Measurements from ENCODE around the gene OR2A7.
A peak's percentile ranks its signal among the peaks of the same experiment; 100 is the strongest.
"Not testable (repeated sequence)": the region's sequence is repeated elsewhere in the genome, so short reads cannot be mapped to it uniquely, and the experiment has no call there.

Gene OR2A7, protein sequence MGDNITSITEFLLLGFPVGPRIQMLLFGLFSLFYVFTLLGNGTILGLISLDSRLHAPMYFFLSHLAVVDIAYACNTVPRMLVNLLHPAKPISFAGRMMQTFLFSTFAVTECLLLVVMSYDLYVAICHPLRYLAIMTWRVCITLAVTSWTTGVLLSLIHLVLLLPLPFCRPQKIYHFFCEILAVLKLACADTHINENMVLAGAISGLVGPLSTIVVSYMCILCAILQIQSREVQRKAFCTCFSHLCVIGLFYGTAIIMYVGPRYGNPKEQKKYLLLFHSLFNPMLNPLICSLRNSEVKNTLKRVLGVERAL

GRCh38 chr7:144264692-144265091, at the start of gene OR2A7:
Gene OR2A7, minus strand, starts transcription at chr7:144264792. Its CDS starts 5,164 bp downstream, at chr7:144259628.
- DNase-seq, result not testable (repeated sequence)

- not testable (repeated sequence) for DNase-seq
Observed at GRCh38 chr7:144311872-144312469, 47.4 kb upstream of the OR2A7 start, which contains the start of gene OR2A1. Gene OR2A1, plus strand, starts transcription at chr7:144312419. Its CDS starts 5,706 bp downstream, at chr7:144318125.

DNA sequence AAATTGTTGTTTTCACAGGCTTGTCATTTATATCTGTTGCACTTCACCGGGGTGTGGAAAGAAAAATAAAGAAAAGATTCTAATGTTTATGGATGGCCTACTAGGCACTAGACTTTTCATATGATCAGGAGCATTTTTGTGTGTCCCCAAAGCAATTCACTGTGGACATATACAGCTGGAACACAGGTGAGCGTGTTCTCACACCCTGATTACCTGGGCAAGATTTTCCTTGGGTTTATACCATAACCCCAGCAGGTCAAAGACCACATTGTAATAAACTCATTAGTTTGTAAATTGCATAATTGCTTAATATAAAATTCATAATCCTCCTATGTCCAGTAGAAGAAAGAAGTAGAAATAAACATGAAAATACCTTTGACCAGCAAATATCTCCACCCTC, 46.6 kb upstream of the OR2A7 start:
- DNase-seq, result not testable (repeated sequence)

GRCh38 chr7:144309702-144310101, 45.1 kb upstream of the OR2A7 start:
- DNase-seq, result not testable (repeated sequence)

GRCh38 chr7:144305156-144305555, 40.6 kb upstream of the OR2A7 start:
- DNase-seq, result not testable (repeated sequence)

GRCh38 chr7:144303607-144304006, 39.0 kb upstream of the OR2A7 start:
- not testable (repeated sequence) for DNase-seq

- not testable (repeated sequence) for DNase-seq
Observed at GRCh38 chr7:144302578-144303303, 38.1 kb upstream of the OR2A7 start.

GRCh38 chr7:144293794-144294499, 29.4 kb upstream of the OR2A7 start:
- not testable (repeated sequence) for DNase-seq

DNA sequence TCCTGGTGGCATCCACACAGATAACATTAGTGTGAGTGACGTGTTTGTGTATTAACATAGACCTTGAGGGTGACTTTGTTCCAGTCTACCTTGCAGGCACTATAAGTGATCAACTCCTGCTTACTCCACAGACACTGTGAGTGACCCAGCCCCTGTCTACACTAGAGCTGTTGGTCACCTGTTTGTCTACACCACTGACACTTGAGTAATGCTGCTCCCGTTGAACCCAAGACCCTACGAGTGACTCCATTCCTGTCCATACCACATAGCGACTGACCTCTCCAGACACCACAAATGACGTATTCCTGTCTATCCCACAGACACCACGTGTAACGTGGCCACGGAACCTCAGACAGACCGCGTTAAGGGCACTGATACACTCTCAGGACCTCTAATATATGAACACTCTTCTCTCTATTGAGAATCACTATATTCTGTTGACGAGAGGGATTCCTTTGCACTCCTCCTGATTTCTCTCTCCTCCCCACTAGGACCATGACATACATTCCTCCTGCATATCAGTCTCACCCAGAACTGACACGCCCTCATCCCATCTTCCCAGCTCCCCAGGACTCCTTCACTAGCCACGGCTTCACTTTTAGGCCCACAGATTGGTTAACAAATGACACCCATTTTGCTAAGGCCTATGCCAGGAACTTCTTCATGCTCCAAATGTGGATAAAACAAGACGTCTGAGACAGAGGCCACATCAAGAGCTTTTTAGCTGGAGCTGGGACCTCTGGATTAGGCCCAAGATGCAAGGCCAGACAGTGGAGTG, 28.0 kb upstream of the OR2A7 start:
- DNase-seq, result not testable (repeated sequence)

DNA sequence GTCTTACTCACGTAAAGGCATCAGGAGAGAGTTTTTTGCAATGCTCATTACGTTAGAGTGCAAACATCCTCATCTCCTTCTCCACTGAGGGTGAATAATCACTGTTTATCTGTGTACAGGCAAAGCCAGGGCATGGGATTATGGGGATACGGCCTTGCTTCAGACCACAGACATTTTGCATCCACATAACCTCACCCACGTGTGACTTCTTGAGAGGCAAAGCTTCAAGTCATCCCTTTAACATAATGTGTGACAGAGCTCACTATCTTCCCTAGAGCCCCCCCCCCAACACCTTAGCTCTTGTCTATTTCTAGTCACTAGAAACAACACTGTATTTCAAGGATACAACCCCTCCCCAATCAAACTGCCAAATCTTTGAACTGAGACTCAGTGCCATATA, 27.0 kb upstream of the OR2A7 start:
- peak; percentile 19 for DNase-seq

- DNase-seq, result not testable (repeated sequence)
Observed at GRCh38 chr7:144287171-144287784, 22.7 kb upstream of the OR2A7 start.

- not testable (repeated sequence) for DNase-seq
Observed at GRCh38 chr7:144283716-144284115, 19.1 kb upstream of the OR2A7 start.

DNA sequence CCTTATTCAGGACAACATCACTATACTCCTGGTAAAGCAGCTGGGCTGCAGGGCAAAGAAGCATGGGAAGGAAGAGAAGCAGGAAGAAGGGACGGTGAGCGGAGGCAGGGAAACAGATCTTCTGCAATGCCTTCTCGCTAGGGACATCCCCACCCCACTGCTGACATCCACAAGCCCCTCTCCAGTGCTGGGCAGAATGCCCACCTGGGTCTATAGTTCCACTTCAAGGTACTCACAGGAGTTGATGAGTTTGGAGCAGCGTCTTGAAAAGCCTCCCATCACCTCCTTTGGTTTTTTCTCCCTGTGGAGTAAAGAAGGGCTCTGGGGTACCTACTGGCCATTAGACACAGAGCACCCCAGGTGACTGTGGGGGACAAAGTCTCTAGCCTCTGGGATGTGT, 17.9 kb upstream of the OR2A7 start:
- DNase-seq, result not testable (repeated sequence)

DNA sequence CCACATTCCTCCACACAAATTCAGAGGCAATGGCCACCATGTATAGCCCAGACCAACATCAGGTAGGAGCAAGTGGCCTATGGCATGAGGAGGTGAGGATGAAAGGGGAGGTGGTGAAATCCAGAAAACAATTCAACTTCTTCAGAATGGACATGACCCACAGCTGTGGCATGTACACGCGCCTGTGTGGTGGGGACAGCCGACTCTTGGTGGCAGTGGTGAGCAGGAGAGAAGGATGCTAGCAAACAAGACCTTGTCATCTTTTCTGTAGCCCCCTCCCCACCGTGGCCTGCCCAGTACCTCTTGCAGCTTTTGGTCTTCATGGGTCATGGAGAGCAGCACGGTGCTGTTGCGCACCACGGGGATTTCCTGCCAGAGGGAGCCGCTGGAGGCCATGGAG, 17.4 kb upstream of the OR2A7 start:
- not testable (repeated sequence) for DNase-seq

DNA sequence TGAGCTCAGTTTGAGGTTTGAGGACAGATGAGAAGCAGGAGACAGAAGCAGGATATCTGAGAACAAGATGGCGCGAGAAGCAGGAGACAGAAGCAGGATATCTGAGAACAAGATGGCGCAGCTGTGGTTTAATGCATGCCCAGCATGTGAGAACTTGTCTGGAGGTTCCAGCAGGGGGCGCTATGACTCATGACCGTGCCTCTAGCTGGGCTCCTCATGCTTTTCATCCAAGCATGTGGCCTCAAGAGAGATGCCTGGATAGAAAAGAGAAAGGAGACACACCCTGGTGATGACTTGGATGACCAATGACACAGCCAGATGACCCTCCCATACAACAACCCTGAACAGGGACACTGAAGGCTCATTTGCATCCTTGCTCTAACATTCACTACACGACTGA, 15.4 kb upstream of the OR2A7 start:
- DNase-seq, result not testable (repeated sequence)

GRCh38 chr7:144275281-144275680, 10.7 kb upstream of the OR2A7 start:
- DNase-seq, result not testable (repeated sequence)

DNA sequence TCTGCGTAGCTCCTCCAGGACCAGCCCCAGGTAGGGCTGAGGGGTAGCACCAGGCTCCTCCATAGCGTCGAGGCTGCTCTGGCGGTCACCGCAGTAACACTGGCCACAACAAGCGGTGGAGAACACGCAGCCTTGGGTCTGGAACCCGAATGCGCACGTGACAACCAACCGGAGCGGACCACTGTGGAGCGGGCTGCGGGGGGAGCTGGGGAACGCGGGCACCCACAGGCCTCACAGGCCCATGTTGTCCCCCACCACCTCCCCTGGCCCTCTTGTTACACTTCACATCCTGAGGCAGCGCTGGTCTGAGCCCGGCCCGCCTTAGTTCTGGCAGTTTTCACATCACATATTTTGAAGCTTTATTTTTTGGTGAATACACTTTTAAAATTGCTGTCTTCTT, 4.6 kb upstream of the OR2A7 start, which contains the start of gene CTAGE8:
CTAGE8 (minus strand) TSS at position 101 of the 400 bp plus-strand sequence; CDS start at position 63, 38 bp downstream.
- not testable (repeated sequence) for DNase-seq

- not testable (repeated sequence) for DNase-seq
Observed at GRCh38 chr7:144262128-144262527, 2.5 kb downstream of the OR2A7 start.

DNA sequence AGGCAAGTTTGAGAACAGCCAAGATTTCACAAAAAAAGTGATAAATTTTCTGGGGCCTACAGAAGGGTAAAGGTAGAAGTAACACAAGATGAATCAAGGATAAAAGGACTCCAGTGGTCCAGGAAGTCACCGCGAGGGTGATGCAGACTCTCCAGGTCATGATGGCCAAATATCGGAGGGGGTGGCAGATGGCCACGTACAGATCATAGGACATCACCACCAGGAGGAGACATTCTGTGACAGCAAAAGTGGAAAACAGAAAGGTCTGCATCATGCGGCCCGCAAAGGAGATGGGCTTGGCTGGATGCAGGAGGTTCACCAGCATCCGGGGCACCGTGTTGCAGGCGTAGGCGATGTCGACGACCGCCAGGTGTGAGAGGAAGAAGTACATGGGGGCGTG, 5.5 kb downstream of the OR2A7 start:
- not testable (repeated sequence) for DNase-seq

DNA sequence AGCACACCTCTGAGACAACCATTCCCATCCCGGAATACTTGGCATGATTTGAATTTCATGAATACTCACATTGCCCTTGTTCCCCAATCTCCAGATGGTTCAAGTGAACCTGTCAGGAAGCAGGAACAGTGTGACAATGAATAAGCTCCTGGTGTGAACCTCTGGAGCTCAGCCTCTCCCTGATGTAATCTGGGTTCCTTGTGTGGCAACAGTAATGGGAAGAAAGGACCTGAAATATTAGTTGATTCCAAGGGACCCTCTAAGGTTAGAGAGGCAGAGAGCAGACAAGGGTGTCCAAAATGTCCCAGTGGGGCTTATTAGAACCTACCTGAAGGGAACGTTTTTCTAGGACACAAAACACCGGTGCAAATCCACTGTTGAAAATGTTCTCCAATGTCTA, 8.5 kb downstream of the OR2A7 start:
- DNase-seq, result peak; percentile 29

DNA sequence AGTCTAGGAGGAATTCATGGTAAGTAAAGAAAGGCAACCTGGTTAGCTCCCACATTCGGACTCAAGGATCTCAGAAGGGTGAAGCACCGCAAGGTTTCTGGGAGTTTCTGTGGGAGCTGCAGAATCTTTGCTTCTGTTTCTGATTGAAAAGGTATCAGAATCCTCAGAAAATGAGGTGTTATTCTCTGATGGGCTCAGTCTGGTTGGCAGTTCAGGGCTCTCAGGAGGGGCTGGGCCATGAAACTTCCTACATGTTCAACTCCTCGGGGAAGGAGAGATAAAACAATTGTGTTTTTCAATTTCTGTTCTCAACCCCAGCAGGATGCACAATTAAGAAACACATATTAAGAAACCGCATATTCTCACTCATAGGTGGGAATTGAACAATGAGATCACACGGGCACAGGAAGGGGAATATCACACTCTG, 9.1 kb downstream of the OR2A7 start:
- no peak for DNase-seq

Measured in suppressor macrophage treated with lipopolysaccharide for 4 hours (primary cell).